ENCODE measurements around the gene CST4. TPM values are rescaled to one million over a fixed set of nuclear protein-coding genes. Genes with fewer than 3 reads are reported as not detected.

CST4 gene
- total RNA-seq, result 0.33 and 0.50 TPM in 2 replicates

GRCh38 chr20:23688684-23689398 lies at the start of gene CST4:
Gene CST4 (minus strand): TSS chr20:23689038. CDS start chr20:23688969, 69 bp downstream.

GRCh38 chr20:23637282-23638221 lies 51.3 kb downstream of the CST4 start, which contains the start of gene CST3:
Gene CST3 (minus strand): TSS chr20:23637955. CDS start chr20:23637862, 93 bp downstream.

Other genes starting within 250 kb of the CST4 start
- gene CSTL1, start 249.4 kb downstream of the CST4 start, total RNA-seq, result not detected in 2 replicates
- not detected in 2 replicates for gene CST11, start 236.2 kb downstream of the CST4 start, total RNA-seq
- gene CST8, start 197.9 kb downstream of the CST4 start, total RNA-seq, result not detected in 2 replicates
- gene CST9L, start 120.6 kb downstream of the CST4 start, total RNA-seq, result not detected in 2 replicates
- gene CST9, start 83.1 kb downstream of the CST4 start, total RNA-seq, result not detected in 2 replicates
- 425 and 515 TPM in 2 replicates for gene CST3, start 51.1 kb downstream of the CST4 start, total RNA-seq
- 0.63 and 31.1 TPM in 2 replicates for gene CST1, start 61.9 kb upstream of the CST4 start, total RNA-seq
- gene CST2, start 137.7 kb upstream of the CST4 start, total RNA-seq, result 2.4 and 17.5 TPM in 2 replicates
- not detected in 2 replicates for gene CST5, start 190.7 kb upstream of the CST4 start, total RNA-seq

Data from smooth muscle cell of the pulmonary artery (primary cell).